HG03460 (cell line): ENCODE results near the gene MPHOSPH10.
"Not testable (repeated sequence)": the region's sequence is repeated elsewhere in the genome, so short reads cannot be mapped to it uniquely, and the experiment has no call there.

ENCODE experiments used
- ATAC-seq: cut with Tn5 transposase; IDR thresholded peaks from one replicate; pipeline ENCODE4 v1.9.1; 2021; ENCODE audit not compliant: unreplicated experiment

Gene MPHOSPH10

GRCh38 chr2:71166812-71167211 is 36.4 kb downstream of the MPHOSPH10 start:
- ATAC-seq, result no peak

- ATAC-seq, result no peak
Measured at GRCh38 chr2:71173096-71173495, 42.7 kb downstream of the MPHOSPH10 start.

- no peak for ATAC-seq
Measured at GRCh38 chr2:71174207-71174606, 43.8 kb downstream of the MPHOSPH10 start.

GRCh38 chr2:71178836-71179235 is 48.4 kb downstream of the MPHOSPH10 start:
- not testable (repeated sequence) for ATAC-seq

- no peak for ATAC-seq
Measured at GRCh38 chr2:71181316-71181715, 50.9 kb downstream of the MPHOSPH10 start.

GRCh38 chr2:71183306-71184115 is 53.1 kb downstream of the MPHOSPH10 start:
- not testable (repeated sequence) for ATAC-seq

GRCh38 chr2:71186973-71187372 is 56.5 kb downstream of the MPHOSPH10 start:
- no peak for ATAC-seq

- no peak for ATAC-seq
Measured at GRCh38 chr2:71187589-71187988, 57.2 kb downstream of the MPHOSPH10 start.

- ATAC-seq, result no peak
Measured at GRCh38 chr2:71190656-71191569, 60.5 kb downstream of the MPHOSPH10 start.

- ATAC-seq, result no peak
Measured at GRCh38 chr2:71191570-71191943, 61.1 kb downstream of the MPHOSPH10 start.
